ENCODE measurements around the gene SYNJ2BP. TPM values are rescaled to one million over a fixed set of nuclear protein-coding genes. Genes with fewer than 3 reads are reported as not detected.

SYNJ2BP gene, protein sequence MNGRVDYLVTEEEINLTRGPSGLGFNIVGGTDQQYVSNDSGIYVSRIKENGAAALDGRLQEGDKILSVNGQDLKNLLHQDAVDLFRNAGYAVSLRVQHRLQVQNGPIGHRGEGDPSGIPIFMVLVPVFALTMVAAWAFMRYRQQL
- 13.0 and 22.2 TPM in 2 replicates for total RNA-seq

GRCh38 chr14:70416725-70417349 lies at the start of gene SYNJ2BP:
Gene SYNJ2BP (minus strand): TSS chr14:70417090. CDS start chr14:70416963, 127 bp downstream.

GRCh38 chr14:70451874-70452273 lies 35.0 kb upstream of the SYNJ2BP start, which contains the start of gene ADAM21:
Gene ADAM21 (plus strand): TSS chr14:70452174. CDS start chr14:70457500, 5,326 bp downstream.

Other genes with a start within 250 kb of the SYNJ2BP start
- gene SLC8A3, start 228.1 kb downstream of the SYNJ2BP start, total RNA-seq = under 0.01 and 0.56 TPM in 2 replicates
- 49.5 and 51.6 TPM in 2 replicates for gene COX16, start 57.4 kb downstream of the SYNJ2BP start, total RNA-seq
- 1.5 and 2.0 TPM in 2 replicates for gene ADAM21, start 35.1 kb upstream of the SYNJ2BP start, total RNA-seq
- gene ADAM20, start 117.9 kb upstream of the SYNJ2BP start, total RNA-seq = 0.38 and 2.3 TPM in 2 replicates
- 30.3 and 37.8 TPM in 2 replicates for gene MED6, start 183.6 kb upstream of the SYNJ2BP start, total RNA-seq
- gene TTC9, start 224.8 kb upstream of the SYNJ2BP start, total RNA-seq = under 0.01 TPM in 2 replicates